ENCODE measurements around the gene HOXD9. TPM values are rescaled to one million over a fixed set of nuclear protein-coding genes. Genes with fewer than 3 reads are reported as not detected.
A peak's percentile ranks its signal among the peaks of the same experiment; 100 is the strongest.

HOXD9 gene
- total and polyA plus RNA-seq, 4 experiments from 2014 or later, result not detected

GRCh38 chr2:176103742-176104315, 18.7 kb upstream of the HOXD9 start:
- peaks cover 72 to 75% of the 10 kb centered on the region in 2 donors for H3K27me3 Mint-ChIP-seq
- Histone ChIP-seq H3K4me1 (ENCODE audit: insufficient read depth, low read length) (peaks cover 4% of the 10 kb centered on the region), H3K9me3 (ENCODE audit: control insufficient read depth in 1 of 2, low read length in 2 of 2) (no peaks in the 10 kb centered on the region), H3K27me3 (ENCODE audit: insufficient read depth, low read length) (peaks cover 65% of the 10 kb centered on the region), H3K4me3 (ENCODE audit: low read length in 2 of 2) (no peak overlapping the region), H3K27ac (ENCODE audit: low read depth, low read length) (no peak overlapping the region), H3K36me3 (ENCODE audit: insufficient read depth, low read length) (no peaks in the 10 kb centered on the region)
- peaks cover 7 to 42% (median 21%) of the 10 kb centered on the region in 4 donors for H3K4me1 Mint-ChIP-seq
- peak overlapping the region in 2 of 8 donors; percentile 10 to 13 for H3K4me3 Mint-ChIP-seq
- H3K9me3 Mint-ChIP-seq, result peaks cover 0 to 18% (median 6%) of the 10 kb centered on the region in 8 donors
- no peak for DNase-seq
- no peaks in the 10 kb centered on the region for H3K36me3 Mint-ChIP-seq
- POLR2A ChIA-PET (ENCODE audit: partially characterized antibody), result no interaction called here
- H3K27ac Mint-ChIP-seq, result peak overlapping the region in 2 of 7 donors; percentile 35 to 75
- intact Hi-C loops (cut with micrococcal nuclease), result no loop called here
- CTCF ChIA-PET (ENCODE audit: partially characterized antibody), result no interaction called here

GRCh38 chr2:176104316-176105077, 18.0 kb upstream of the HOXD9 start:
- Mint-ChIP-seq H3K27ac (peak overlapping the region in 2 of 7 donors; percentile 35 to 75), H3K4me3 (peak overlapping the region in 2 of 8 donors; percentile 13 to 43), H3K27me3 (peaks cover 73 to 75% of the 10 kb centered on the region in 2 donors), H3K4me1 (peaks cover 10 to 43% (median 26%) of the 10 kb centered on the region in 4 donors), H3K9me3 (peaks cover 0 to 21% (median 11%) of the 10 kb centered on the region in 8 donors), H3K36me3 (no peaks in the 10 kb centered on the region)
- H3K27ac ChIP-seq (ENCODE audit: low read depth, low read length), result no peak overlapping the region
- DNase-seq, result no peak
- intact Hi-C loops (cut with micrococcal nuclease), result no loop called here
- H3K4me1 ChIP-seq (ENCODE audit: insufficient read depth, low read length), result peaks cover 4% of the 10 kb centered on the region
- no peaks in the 10 kb centered on the region for H3K36me3 ChIP-seq (ENCODE audit: insufficient read depth, low read length)
- H3K27me3 ChIP-seq (ENCODE audit: insufficient read depth, low read length), result peaks cover 64% of the 10 kb centered on the region
- POLR2A ChIA-PET (ENCODE audit: partially characterized antibody), result no interaction called here
- H3K4me3 ChIP-seq (ENCODE audit: low read length in 2 of 2), result no peak overlapping the region
- H3K9me3 ChIP-seq (ENCODE audit: control insufficient read depth in 1 of 2, low read length in 2 of 2), result no peaks in the 10 kb centered on the region
- CTCF ChIA-PET (ENCODE audit: partially characterized antibody), result no interaction called here

GRCh38 chr2:176105078-176105729, 17.3 kb upstream of the HOXD9 start:
- H3K36me3 ChIP-seq (ENCODE audit: insufficient read depth, low read length), result no peaks in the 10 kb centered on the region
- intact Hi-C loops (cut with micrococcal nuclease), result no loop called here
- peaks cover 70% of the 10 kb centered on the region for H3K27me3 ChIP-seq (ENCODE audit: insufficient read depth, low read length)
- ChIA-PET CTCF (ENCODE audit: partially characterized antibody) (no interaction called here), POLR2A (ENCODE audit: partially characterized antibody) (no interaction called here)
- Mint-ChIP-seq H3K27ac (peak overlapping the region in 2 of 7 donors; percentile 30 to 75), H3K4me3 (peak overlapping the region in 4 of 8 donors; percentile 7 to 79 (median 52)), H3K4me1 (peaks cover 10 to 44% (median 28%) of the 10 kb centered on the region in 4 donors), H3K36me3 (no peaks in the 10 kb centered on the region), H3K27me3 (peaks cover 78 to 79% of the 10 kb centered on the region in 2 donors), H3K9me3 (peaks cover 0 to 25% (median 16%) of the 10 kb centered on the region in 8 donors)
- no peak for DNase-seq
- peaks cover 4% of the 10 kb centered on the region for H3K4me1 ChIP-seq (ENCODE audit: insufficient read depth, low read length)
- no peaks in the 10 kb centered on the region for H3K9me3 ChIP-seq (ENCODE audit: control insufficient read depth in 1 of 2, low read length in 2 of 2)
- no peak overlapping the region for H3K27ac ChIP-seq (ENCODE audit: low read depth, low read length)
- H3K4me3 ChIP-seq (ENCODE audit: low read length in 2 of 2), result no peak overlapping the region

GRCh38 chr2:176105730-176106580, 16.6 kb upstream of the HOXD9 start:
- Histone ChIP-seq H3K4me3 (ENCODE audit: low read length in 2 of 2) (no peak overlapping the region), H3K27ac (ENCODE audit: low read depth, low read length) (no peak overlapping the region), H3K27me3 (ENCODE audit: insufficient read depth, low read length) (peaks cover 73% of the 10 kb centered on the region), H3K4me1 (ENCODE audit: insufficient read depth, low read length) (peaks cover 4% of the 10 kb centered on the region), H3K36me3 (ENCODE audit: insufficient read depth, low read length) (no peaks in the 10 kb centered on the region), H3K9me3 (ENCODE audit: control insufficient read depth in 1 of 2, low read length in 2 of 2) (no peaks in the 10 kb centered on the region)
- Mint-ChIP-seq H3K27me3 (peaks cover 77 to 78% of the 10 kb centered on the region in 2 donors), H3K9me3 (peaks cover 0 to 22% (median 17%) of the 10 kb centered on the region in 8 donors), H3K36me3 (no peaks in the 10 kb centered on the region), H3K4me3 (peak overlapping the region; percentile 63 to 84 (median 77)), H3K4me1 (peaks cover 10 to 44% (median 28%) of the 10 kb centered on the region in 4 donors), H3K27ac (peak overlapping the region in 4 of 7 donors; percentile 12 to 93 (median 78))
- CTCF ChIA-PET (ENCODE audit: partially characterized antibody), result no interaction called here
- intact Hi-C loops (cut with micrococcal nuclease), result no loop called here
- POLR2A ChIA-PET (ENCODE audit: partially characterized antibody), result no interaction called here
- no peak for DNase-seq

- no peaks in the 10 kb centered on the region for H3K36me3 Mint-ChIP-seq
- Histone ChIP-seq H3K27me3 (ENCODE audit: insufficient read depth, low read length) (peaks cover 77% of the 10 kb centered on the region), H3K4me1 (ENCODE audit: insufficient read depth, low read length) (peaks cover 10% of the 10 kb centered on the region), H3K36me3 (ENCODE audit: insufficient read depth, low read length) (no peaks in the 10 kb centered on the region), H3K4me3 (ENCODE audit: low read length in 2 of 2) (no peak within 1 kb of the TSS), H3K9me3 (ENCODE audit: control insufficient read depth in 1 of 2, low read length in 2 of 2) (no peaks in the 10 kb centered on the region), H3K27ac (ENCODE audit: low read depth, low read length) (no peak within 1 kb of the TSS)
- DNase-seq, result no peak
- H3K4me1 Mint-ChIP-seq, result peaks cover 10 to 48% (median 28%) of the 10 kb centered on the region in 4 donors
- POLR2A ChIA-PET (ENCODE audit: partially characterized antibody), result no interaction called here
- peak within 1 kb of the TSS; percentile 63 to 84 (median 77) for H3K4me3 Mint-ChIP-seq
- CTCF ChIA-PET (ENCODE audit: partially characterized antibody), result no interaction called here
- H3K27ac Mint-ChIP-seq, result peak within 1 kb of the TSS in 4 of 7 donors; percentile 12 to 93 (median 79)
- H3K27me3 Mint-ChIP-seq, result peaks cover 76 to 78% of the 10 kb centered on the region in 2 donors
- H3K9me3 Mint-ChIP-seq, result peaks cover 0 to 28% (median 22%) of the 10 kb centered on the region in 8 donors
- intact Hi-C loops (cut with micrococcal nuclease), result no loop called here
These were observed 15.7 kb upstream of the HOXD9 start, which contains the start of gene HOXD11 for GRCh38 chr2:176106581-176107539. Gene HOXD11, plus strand, starts transcription at chr2:176107280. Its CDS starts 76 bp downstream, at chr2:176107356.

- Histone ChIP-seq H3K27me3 (ENCODE audit: insufficient read depth, low read length) (peaks cover 77% of the 10 kb centered on the region), H3K4me1 (ENCODE audit: insufficient read depth, low read length) (peaks cover 10% of the 10 kb centered on the region), H3K9me3 (ENCODE audit: control insufficient read depth in 1 of 2, low read length in 2 of 2) (no peaks in the 10 kb centered on the region), H3K4me3 (ENCODE audit: low read length in 2 of 2) (no peak overlapping the region), H3K27ac (ENCODE audit: low read depth, low read length) (no peak overlapping the region), H3K36me3 (ENCODE audit: insufficient read depth, low read length) (no peaks in the 10 kb centered on the region)
- Mint-ChIP-seq H3K4me3 (no peak overlapping the region), H3K9me3 (peaks cover 0 to 28% (median 21%) of the 10 kb centered on the region in 8 donors), H3K27me3 (peaks cover 73 to 76% of the 10 kb centered on the region in 2 donors), H3K27ac (peak overlapping the region in 1 of 7 donors; percentile 63), H3K36me3 (no peaks in the 10 kb centered on the region), H3K4me1 (peaks cover 10 to 48% (median 28%) of the 10 kb centered on the region in 4 donors)
- DNase-seq, result no peak
- intact Hi-C loops (cut with micrococcal nuclease), result no loop called here
- ChIA-PET CTCF (ENCODE audit: partially characterized antibody) (no interaction called here), POLR2A (ENCODE audit: partially characterized antibody) (no interaction called here)
These were observed 14.8 kb upstream of the HOXD9 start for GRCh38 chr2:176107731-176108181.
